Measurements from ENCODE around the gene PLBD2.
"Not testable (repeated sequence)": the region's sequence is repeated elsewhere in the genome, so short reads cannot be mapped to it uniquely, and the experiment has no call there.

Gene PLBD2

GRCh38 chr12:113347892-113348291 is 10.5 kb upstream of the PLBD2 start:
- no peak overlapping the region for H2AFZ ChIP-seq (ENCODE audit: low read depth, low read length)
- H3K9ac ChIP-seq (ENCODE audit: low read depth, low read length), result no peak overlapping the region
- no peaks in the 10 kb centered on the region for H3K4me1 ChIP-seq (ENCODE audit: insufficient read depth, low read length)
- H3K79me2 ChIP-seq (ENCODE audit: insufficient read depth, low read length), result no peaks in the 10 kb centered on the region
- no peak overlapping the region for H3K27ac ChIP-seq (ENCODE audit: low read length)
- H3K4me2 ChIP-seq (ENCODE audit: insufficient read depth, low read length), result no peak overlapping the region
- TF ChIP-seq EZH2 (IDR thresholded peaks at IDR 0.05; ENCODE audit: borderline replicate concordance, low read depth, low read length, severe bottlenecking) (no peak), CTCF (IDR thresholded peaks at IDR 0.05; ENCODE audit: borderline replicate concordance, extremely low read depth, low read length, poor library complexity, severe bottlenecking) (no peak)
- DNase-seq (no peak), ATAC-seq (ENCODE audit: insufficient read depth, low read depth) (0 out of 3 replicates have a peak, but pooled peaks have one; percentile 12)
- H3K27me3 ChIP-seq (ENCODE audit: insufficient read depth, low read length, poor library complexity), result no peaks in the 10 kb centered on the region
- H4K20me1 ChIP-seq (ENCODE audit: insufficient read depth, low read length), result no peaks in the 10 kb centered on the region
- no peak overlapping the region for H3K4me3 ChIP-seq (ENCODE audit: low read depth in 1 of 2, low read length in 2 of 2)
- H3K36me3 ChIP-seq (ENCODE audit: insufficient read depth, low read length), result no peaks in the 10 kb centered on the region
- H3K9me3 ChIP-seq (ENCODE audit: insufficient read depth, low read length, severe bottlenecking), result no peaks in the 10 kb centered on the region

GRCh38 chr12:113348849-113349536 is 9.4 kb upstream of the PLBD2 start:
- Histone ChIP-seq H3K4me2 (ENCODE audit: insufficient read depth, low read length) (no peak overlapping the region), H3K9me3 (ENCODE audit: insufficient read depth, low read length, severe bottlenecking) (no peaks in the 10 kb centered on the region), H3K27ac (ENCODE audit: low read length) (no peak overlapping the region), H4K20me1 (ENCODE audit: insufficient read depth, low read length) (no peaks in the 10 kb centered on the region), H3K79me2 (ENCODE audit: insufficient read depth, low read length) (no peaks in the 10 kb centered on the region), H3K9ac (ENCODE audit: low read depth, low read length) (no peak overlapping the region), H3K27me3 (ENCODE audit: insufficient read depth, low read length, poor library complexity) (no peaks in the 10 kb centered on the region), H3K36me3 (ENCODE audit: insufficient read depth, low read length) (no peaks in the 10 kb centered on the region), H3K4me3 (ENCODE audit: low read depth in 1 of 2, low read length in 2 of 2) (no peak overlapping the region), H2AFZ (ENCODE audit: low read depth, low read length) (no peak overlapping the region), H3K4me1 (ENCODE audit: insufficient read depth, low read length) (no peaks in the 10 kb centered on the region)
- TF ChIP-seq CTCF (IDR thresholded peaks at IDR 0.05; ENCODE audit: borderline replicate concordance, extremely low read depth, low read length, poor library complexity, severe bottlenecking) (no peak), EZH2 (IDR thresholded peaks at IDR 0.05; ENCODE audit: borderline replicate concordance, low read depth, low read length, severe bottlenecking) (no peak)
- DNase-seq, result no peak
- ATAC-seq (ENCODE audit: insufficient read depth, low read depth), result no peak

- H3K4me1 ChIP-seq (ENCODE audit: insufficient read depth, low read length), result no peaks in the 10 kb centered on the region
- H3K9me3 ChIP-seq (ENCODE audit: insufficient read depth, low read length, severe bottlenecking), result no peaks in the 10 kb centered on the region
- H3K9ac ChIP-seq (ENCODE audit: low read depth, low read length), result no peak overlapping the region
- no peak overlapping the region for H3K4me3 ChIP-seq (ENCODE audit: low read depth in 1 of 2, low read length in 2 of 2)
- H3K36me3 ChIP-seq (ENCODE audit: insufficient read depth, low read length), result no peaks in the 10 kb centered on the region
- H3K4me2 ChIP-seq (ENCODE audit: insufficient read depth, low read length), result no peak overlapping the region
- H3K27me3 ChIP-seq (ENCODE audit: insufficient read depth, low read length, poor library complexity), result no peaks in the 10 kb centered on the region
- no peak overlapping the region for H2AFZ ChIP-seq (ENCODE audit: low read depth, low read length)
- TF ChIP-seq CTCF (IDR thresholded peaks at IDR 0.05; ENCODE audit: borderline replicate concordance, extremely low read depth, low read length, poor library complexity, severe bottlenecking), result no peak
- no peak for TF ChIP-seq EZH2 (IDR thresholded peaks at IDR 0.05; ENCODE audit: borderline replicate concordance, low read depth, low read length, severe bottlenecking)
- DNase-seq, result no peak
- ATAC-seq (ENCODE audit: insufficient read depth, low read depth), result no peak
- no peaks in the 10 kb centered on the region for H3K79me2 ChIP-seq (ENCODE audit: insufficient read depth, low read length)
- H4K20me1 ChIP-seq (ENCODE audit: insufficient read depth, low read length), result no peaks in the 10 kb centered on the region
- H3K27ac ChIP-seq (ENCODE audit: low read length), result no peak overlapping the region
Measured at GRCh38 chr12:113351089-113351488, 7.3 kb upstream of the PLBD2 start.

- H3K36me3 ChIP-seq (ENCODE audit: insufficient read depth, low read length); H3K79me2 ChIP-seq (ENCODE audit: insufficient read depth, low read length); ATAC-seq (ENCODE audit: insufficient read depth, low read depth); H4K20me1 ChIP-seq (ENCODE audit: insufficient read depth, low read length); DNase-seq; H3K4me2 ChIP-seq (ENCODE audit: insufficient read depth, low read length); H2AFZ ChIP-seq (ENCODE audit: low read depth, low read length); H3K27me3 ChIP-seq (ENCODE audit: insufficient read depth, low read length, poor library complexity); H3K9ac ChIP-seq (ENCODE audit: low read depth, low read length); H3K9me3 ChIP-seq (ENCODE audit: insufficient read depth, low read length, severe bottlenecking); H3K27ac ChIP-seq (ENCODE audit: low read length); H3K4me3 ChIP-seq (ENCODE audit: low read depth in 1 of 2, low read length in 2 of 2): not testable (repeated sequence)
- peaks cover 17% of the 10 kb centered on the region for H3K4me1 ChIP-seq (ENCODE audit: insufficient read depth, low read length)
Measured at GRCh38 chr12:113354192-113354591, 4.2 kb upstream of the PLBD2 start.
